Heart right ventricle (tissue), 16 donors: ENCODE data around the gene PHF24. TPM values are rescaled to one million over a fixed set of nuclear protein-coding genes. Genes with fewer than 3 reads are reported as not detected.

Source experiments
- ATAC-seq, 8 donors: fragments of 200-7000 bp; cut with Tn5 transposase; one replicate each; pipeline ENCODE4 v1.9.1; 2020; ENCODE audit warnings: mild to moderate bottlenecking in 8 of 8, moderate library complexity in 8 of 8, moderate number of reproducible peaks in 1 of 8
- DNase-seq, 2 donors: peaks; one replicate each; pipeline ENCODE4 v3.0.0-alpha.2; 2020
- H3K27ac ChIP-seq, 10 donors: fragments of 200-600 bp; sonication (generic) in 2 of 10; one replicate each; pipeline versions ENCODE4 v1.5.0 to v1.8.0; 2020 to 2022; ENCODE audit warnings: mild to moderate bottlenecking in 3 of 10
- H3K27me3 ChIP-seq, 7 donors: fragments of 200-600 bp; one replicate each; pipeline ENCODE4 v1.8.0; 2021 to 2022; ENCODE audit warnings: mild to moderate bottlenecking in 2 of 7
- H3K36me3 ChIP-seq, 9 donors: fragments of 200-600 bp; sonication (generic) in 1 of 9; one replicate each; pipeline versions ENCODE4 v1.5.0 to v1.8.0; 2020 to 2022; ENCODE audit warnings: mild to moderate bottlenecking in 2 of 9
- H3K4me1 ChIP-seq, 9 donors: fragments of 200-600 bp; sonication (generic) in 1 of 9; one replicate each; pipeline versions ENCODE4 v1.5.0 to v1.8.0; 2020 to 2022; ENCODE audit warnings: mild to moderate bottlenecking in 4 of 9
- H3K4me3 ChIP-seq, 10 donors: fragments of 200-600 bp; sonication (generic) in 2 of 10; one replicate each; pipeline versions ENCODE4 v1.5.0 to v1.8.0; 2020 to 2022; ENCODE audit warnings: mild to moderate bottlenecking in 7 of 10, moderate library complexity in 2 of 10
- H3K9me3 ChIP-seq, 11 donors: fragments of 200-600 bp in 10 of 11; sonication (generic) in 2 of 11; one replicate each; pipeline versions ENCODE4 v1.5.0 to v1.8.0; 2013 to 2022; ENCODE audit warnings: mild to moderate bottlenecking in 2 of 11, control low read depth in 1 of 11, moderate library complexity in 1 of 11
- WGBS, 2 donors: extraction: QIAGEN DNeasy Blood & Tissue Kit; methylation state at CpG; one replicate each; pipeline ENCODE4 v1.1.7; 2013; ENCODE audit warnings: inconsistent platforms in 1 of 2; 5-methylcytosine and 5-hydroxymethylcytosine counted together
- intact Hi-C, 10 donors: fragments of 100-400 bp; cut with DNase I; formaldehyde crosslinking; loops; one replicate each; pipeline versions ENCODE4 v1.11.1 to v1.14.2; 2022
- polyA plus RNA-seq, 2 donors: library from polyadenylated mRNA; stranded (reverse); fragments of 200-250 nt; gene quantifications; one replicate each; pipeline ENCODE4 v1.2.3, GENCODE V29; 2013
- total RNA-seq, 10 donors: library from RNA; stranded (reverse); fragmentation: NEBNext Ultra II Directional in 3 of 10; extraction: Animal tissue kit (Norgen Biotek cat#: 25700) in 3 of 10; gene quantifications; one replicate each; pipeline versions ENCODE4 v1.2.1 to v1.2.4, GENCODE V29; 2021 to 2023
- TF ChIP-seq, protein P1 (sequence below), 9 donors: fragments of 200-600 bp; sonication (generic) in 2 of 9; IDR thresholded peaks; one replicate each; pipeline versions ENCODE4 v1.5.0 to v1.8.0; 2021 to 2022; ENCODE audit warnings: antibody characterized with exemption in 9 of 9, mild to moderate bottlenecking in 5 of 9, moderate library complexity in 1 of 9
- donor health status: Arrhythmogenic right ventricular cardiomyopathy.
- donor health status: ischemic (EF 13 %, LVEDD 7.1; RV severe dilation, severe dysfunction).
- donor health status: healthy with polysubstance abuse.
- donor health status: DM: no; HTN: yes; CAD: no.
- donor health status: DM: no; HTN: no; CAD: no.
- donor health status: ischemic (EF 25% LVEDD 6.9; RV normal size, moderate dysfunction).
- donor health status: ischemic (EF 25% LVEDD 5.7; RV mildly dilated, moderate dysfunction).
- donor health status: healthy.
- donor health status: DM: yes; HTN: yes; CAD: no.
- donor health status: Ischemic cardiomyopathy.
- donor health status: ischemic (EF 35%, LVEDD 5.7; RV mildly dilated, moderate dysfunction).
- donor health status: nonischemic (EF 11% LVEDD 7.7; RV severe dilation, severe dysfunction).
- donor health status: DM: yes; HTN: yes; CAD: no.
- donor health status: PGD.
- donor health status: ischemic (EF 29% LVEDD 5.4; RV normal size, mild dysfunction).
- donor health status: nonischemic (EF 23%, LVEDD 6.1; RV moderate dilation, normal function).

PHF24 gene
- total and polyA plus RNA-seq, 12 donors, result 0.07 to 2.2 (median 0.30) TPM

DNA sequence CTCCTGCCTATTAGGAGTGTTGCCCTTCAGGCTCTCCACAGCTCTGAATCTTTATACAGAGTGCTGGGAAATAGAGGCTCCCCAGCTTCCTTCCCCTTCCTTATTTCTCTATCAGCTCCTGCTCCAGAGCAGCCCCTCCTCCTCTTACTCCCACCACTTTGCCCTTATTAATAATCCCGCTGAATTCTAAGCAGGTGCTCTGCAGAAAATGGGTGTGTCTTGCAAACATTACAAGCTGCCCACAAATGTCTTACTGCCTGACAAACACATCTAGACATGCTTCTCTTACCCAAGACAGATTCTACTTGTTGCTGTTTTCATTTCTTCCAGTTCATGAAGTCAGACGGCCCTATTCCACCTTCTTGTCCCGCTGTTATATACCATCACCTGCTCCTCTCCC, 6.4 kb downstream of the PHF24 start:
- Histone ChIP-seq H3K4me1 (peaks cover 0 to 21% (median 0%) of the 10 kb centered on the region in 9 donors), H3K27ac (no peak overlapping the region), H3K4me3 (no peak overlapping the region), H3K27me3 (peaks cover 0 to 92% (median 17%) of the 10 kb centered on the region in 7 donors), H3K9me3 (no peaks in the 10 kb centered on the region), H3K36me3 (no peaks in the 10 kb centered on the region)
- DNase-seq (no peak), ATAC-seq (no peak)
- TF ChIP-seq, protein P1, sequence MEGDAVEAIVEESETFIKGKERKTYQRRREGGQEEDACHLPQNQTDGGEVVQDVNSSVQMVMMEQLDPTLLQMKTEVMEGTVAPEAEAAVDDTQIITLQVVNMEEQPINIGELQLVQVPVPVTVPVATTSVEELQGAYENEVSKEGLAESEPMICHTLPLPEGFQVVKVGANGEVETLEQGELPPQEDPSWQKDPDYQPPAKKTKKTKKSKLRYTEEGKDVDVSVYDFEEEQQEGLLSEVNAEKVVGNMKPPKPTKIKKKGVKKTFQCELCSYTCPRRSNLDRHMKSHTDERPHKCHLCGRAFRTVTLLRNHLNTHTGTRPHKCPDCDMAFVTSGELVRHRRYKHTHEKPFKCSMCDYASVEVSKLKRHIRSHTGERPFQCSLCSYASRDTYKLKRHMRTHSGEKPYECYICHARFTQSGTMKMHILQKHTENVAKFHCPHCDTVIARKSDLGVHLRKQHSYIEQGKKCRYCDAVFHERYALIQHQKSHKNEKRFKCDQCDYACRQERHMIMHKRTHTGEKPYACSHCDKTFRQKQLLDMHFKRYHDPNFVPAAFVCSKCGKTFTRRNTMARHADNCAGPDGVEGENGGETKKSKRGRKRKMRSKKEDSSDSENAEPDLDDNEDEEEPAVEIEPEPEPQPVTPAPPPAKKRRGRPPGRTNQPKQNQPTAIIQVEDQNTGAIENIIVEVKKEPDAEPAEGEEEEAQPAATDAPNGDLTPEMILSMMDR (IDR thresholded peaks at IDR 0.05), result no peak
- intact Hi-C loops, result no loop called here
- 76 to 85% methylated on average over 3 of the region's 3 CpGs for WGBS, 2 donors

DNA sequence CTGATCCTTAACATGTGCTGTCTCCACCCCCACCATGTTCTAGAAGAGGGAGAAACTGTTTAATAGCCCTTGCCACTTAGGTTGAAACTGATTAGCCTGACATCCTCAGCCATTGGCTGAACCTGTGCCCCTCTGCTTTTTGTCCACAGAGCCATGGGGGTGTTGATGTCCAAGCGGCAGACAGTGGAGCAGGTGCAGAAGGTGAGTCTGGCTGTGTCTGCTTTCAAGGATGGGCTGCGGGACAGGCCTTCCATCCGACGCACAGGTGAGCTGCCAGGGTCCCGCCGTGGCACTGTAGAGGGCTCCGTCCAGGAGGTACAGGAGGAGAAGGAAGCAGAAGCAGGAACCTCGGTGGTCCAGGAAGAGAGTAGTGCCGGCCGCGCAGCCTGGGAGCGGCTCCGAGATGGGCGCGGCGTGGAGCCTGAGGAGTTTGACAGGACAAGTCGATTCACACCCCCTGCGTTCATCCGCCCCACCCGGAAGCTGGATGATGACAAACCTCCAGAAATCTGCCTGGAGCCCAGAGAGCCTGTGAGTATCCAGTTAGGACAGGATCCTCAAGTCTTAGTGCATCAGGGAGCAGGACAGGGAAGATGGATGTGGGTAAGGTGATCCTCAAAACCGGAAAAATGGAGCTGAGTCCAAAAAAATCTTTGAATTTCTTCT, 13.2 kb downstream of the PHF24 start:
- intact Hi-C loops, result loop anchor here in 1 of 10 donors (5.0 kb wide), 1 partner anchor 89 kb away; no protein-coding TSS in a partner anchor
- ATAC-seq (no peak), DNase-seq (no peak)
- Histone ChIP-seq H3K4me1 (no peaks in the 10 kb centered on the region), H3K27me3 (peaks cover 0 to 28% (median 8%) of the 10 kb centered on the region in 7 donors), H3K9me3 (no peaks in the 10 kb centered on the region), H3K4me3 (no peak overlapping the region), H3K36me3 (no peaks in the 10 kb centered on the region), H3K27ac (no peak overlapping the region)
- 92 to 95% methylated on average over 21 of the region's 21 CpGs for WGBS, 2 donors
- TF ChIP-seq, protein P1 (IDR thresholded peaks at IDR 0.05), result no peak

DNA sequence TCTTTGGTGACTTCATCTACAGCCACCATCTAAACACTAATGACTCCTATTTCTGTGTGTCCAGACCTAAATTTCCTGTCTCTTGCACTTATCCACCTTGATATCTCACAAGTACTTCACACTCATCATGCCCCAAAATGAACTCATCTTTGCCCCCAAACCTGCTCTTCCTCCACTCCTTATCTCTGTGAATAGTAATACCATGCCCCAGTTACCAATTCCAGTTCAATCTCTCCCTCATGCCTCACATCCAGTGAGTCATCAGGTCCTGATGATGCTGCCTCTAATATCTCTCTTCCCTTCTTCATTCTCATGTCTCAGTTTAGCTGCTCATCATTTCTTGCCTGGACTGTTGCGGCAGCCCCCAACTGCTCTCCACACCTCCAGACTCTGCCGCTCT, 16.6 kb downstream of the PHF24 start:
- intact Hi-C loops, result loop anchor here in 2 of 10 donors (5.0 kb wide), 2 partner anchors 72 to 92 kb away; no protein-coding TSS in a partner anchor
- no peaks in the 10 kb centered on the region for H3K9me3 ChIP-seq
- 93 to 97% methylated on average over 2 of the region's 2 CpGs for WGBS, 2 donors
- H3K36me3 ChIP-seq, result no peaks in the 10 kb centered on the region
- peaks cover 0 to 4% (median 0%) of the 10 kb centered on the region in 7 donors for H3K27me3 ChIP-seq
- no peak overlapping the region for H3K27ac ChIP-seq
- DNase-seq (no peak), ATAC-seq (no peak)
- H3K4me1 ChIP-seq, result no peaks in the 10 kb centered on the region
- TF ChIP-seq, protein P1 (IDR thresholded peaks at IDR 0.05), result no peak
- H3K4me3 ChIP-seq, result no peak overlapping the region

DNA sequence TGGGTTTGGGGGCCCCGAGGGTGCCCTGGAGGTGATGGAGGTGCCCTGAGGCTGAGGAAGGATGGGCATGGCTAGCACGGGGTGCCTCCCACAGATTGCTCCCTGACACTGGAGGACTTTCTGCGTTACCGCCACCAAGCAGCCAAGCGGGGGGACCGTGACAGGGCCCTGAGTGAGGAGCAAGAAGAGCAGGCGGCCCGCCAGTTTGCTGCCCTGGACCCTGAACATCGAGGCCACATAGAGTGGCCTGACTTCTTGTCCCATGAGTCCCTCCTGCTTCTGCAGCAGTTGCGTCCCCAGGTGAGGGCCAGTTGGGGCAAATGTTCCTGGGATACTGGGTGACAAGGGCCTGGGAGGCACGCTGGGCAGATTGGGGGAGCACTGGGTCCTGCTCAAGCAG, 18.4 kb downstream of the PHF24 start:
- Histone ChIP-seq H3K9me3 (no peaks in the 10 kb centered on the region), H3K36me3 (no peaks in the 10 kb centered on the region), H3K27ac (no peak overlapping the region), H3K27me3 (peaks cover 0 to 4% (median 0%) of the 10 kb centered on the region in 7 donors), H3K4me1 (no peaks in the 10 kb centered on the region), H3K4me3 (no peak overlapping the region)
- DNase-seq (no peak), ATAC-seq (no peak)
- TF ChIP-seq, protein P1 (IDR thresholded peaks at IDR 0.05), result no peak
- intact Hi-C loops, result loop anchor here in 1 of 10 donors (5.0 kb wide), 1 partner anchor 74 kb away; no protein-coding TSS in a partner anchor
- WGBS, 2 donors, result 90% methylated on average over 11 of the region's 11 CpGs
